ENCODE data around the gene DGKG.

The DGKG gene

DNA sequence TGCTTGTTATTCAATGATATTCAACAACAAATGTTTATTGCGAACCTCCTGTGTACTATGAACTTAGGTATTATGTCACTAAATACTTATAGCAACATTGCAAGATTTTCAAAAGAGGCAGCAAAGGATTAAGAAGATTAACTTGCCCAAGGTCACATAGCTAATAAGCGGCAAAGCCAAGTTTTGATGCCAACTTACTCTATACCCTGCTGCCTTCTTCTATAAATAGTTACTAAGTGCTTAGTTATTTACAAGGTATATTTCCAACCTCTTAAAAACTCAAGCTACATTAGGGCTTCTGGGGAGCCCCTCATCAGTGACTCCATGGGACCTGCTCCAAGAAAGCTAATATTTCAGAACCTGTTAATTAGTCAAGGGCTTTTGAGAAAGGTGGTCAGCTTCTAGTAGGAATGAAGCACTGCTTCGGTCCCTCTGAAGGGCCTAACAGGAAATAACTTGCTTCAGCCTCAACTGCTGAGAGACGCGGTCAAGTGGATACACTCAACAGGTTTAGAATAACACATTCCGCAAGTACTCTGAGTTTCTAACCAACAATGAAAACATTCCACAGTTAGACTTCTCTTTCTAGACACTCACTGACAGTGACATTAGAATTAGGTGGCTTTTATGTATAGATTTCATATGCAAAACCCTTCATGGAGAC is 125.5 kb downstream of the DGKG start:
- DNase-seq: no peak

DNA sequence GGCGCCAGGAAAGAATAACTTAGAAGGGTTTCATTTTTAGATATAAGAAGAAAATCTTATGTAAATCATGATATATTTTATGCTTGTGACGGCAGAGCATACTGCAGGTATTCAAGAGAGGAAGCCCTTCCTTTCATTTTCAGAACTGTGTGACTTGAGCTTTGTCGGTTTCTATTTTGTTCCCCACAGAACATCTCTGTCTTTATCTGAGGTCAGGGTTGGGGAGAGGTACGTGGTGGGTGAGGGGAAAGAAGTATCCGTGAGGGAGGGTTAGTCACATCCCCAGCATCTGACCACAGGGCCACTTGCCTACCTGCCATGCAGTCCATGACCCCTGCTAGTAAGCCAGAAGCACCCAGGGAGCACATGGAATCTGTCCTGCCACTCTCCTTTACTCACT is 126.5 kb downstream of the DGKG start:
- no peak for DNase-seq

DNA sequence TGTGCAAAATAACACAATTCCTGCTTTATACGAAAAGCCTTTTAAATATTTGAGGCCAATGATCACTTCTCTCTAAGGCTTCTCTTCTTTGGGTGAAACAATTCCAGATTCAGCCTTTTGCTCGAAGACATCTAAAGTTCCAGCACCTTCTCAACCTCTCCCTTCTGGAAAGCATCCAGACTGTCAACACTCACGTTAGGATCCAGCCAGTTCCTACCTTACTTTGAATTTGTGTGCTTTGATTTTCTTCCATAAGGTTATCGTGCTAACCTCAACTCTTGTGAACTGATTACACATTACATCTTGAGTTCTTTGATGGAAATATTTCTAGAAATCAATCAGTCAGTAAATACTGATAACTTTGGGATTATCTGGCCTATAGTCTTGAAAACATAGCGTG is 127.9 kb downstream of the DGKG start:
- DNase-seq: no peak

DNA sequence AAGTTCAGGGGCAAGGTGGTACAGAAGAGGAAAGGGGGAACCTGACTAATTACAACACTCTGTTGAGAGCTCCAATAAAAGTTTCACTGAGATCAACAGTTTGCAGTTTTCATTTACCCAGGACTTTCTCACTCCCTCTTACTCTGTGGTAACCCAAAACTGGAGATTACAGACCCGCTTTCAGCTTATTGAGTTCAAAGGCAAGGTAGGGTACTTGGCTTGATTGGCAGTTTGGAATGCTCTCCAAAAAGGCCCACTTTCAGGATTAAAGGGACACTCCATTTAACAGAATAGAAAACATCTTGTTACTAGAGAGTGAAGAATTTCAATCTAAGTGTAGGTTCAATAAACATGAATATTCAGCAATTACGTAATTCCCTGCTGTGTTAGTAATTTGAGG is 135.6 kb downstream of the DGKG start:
- DNase-seq: no peak

DNA sequence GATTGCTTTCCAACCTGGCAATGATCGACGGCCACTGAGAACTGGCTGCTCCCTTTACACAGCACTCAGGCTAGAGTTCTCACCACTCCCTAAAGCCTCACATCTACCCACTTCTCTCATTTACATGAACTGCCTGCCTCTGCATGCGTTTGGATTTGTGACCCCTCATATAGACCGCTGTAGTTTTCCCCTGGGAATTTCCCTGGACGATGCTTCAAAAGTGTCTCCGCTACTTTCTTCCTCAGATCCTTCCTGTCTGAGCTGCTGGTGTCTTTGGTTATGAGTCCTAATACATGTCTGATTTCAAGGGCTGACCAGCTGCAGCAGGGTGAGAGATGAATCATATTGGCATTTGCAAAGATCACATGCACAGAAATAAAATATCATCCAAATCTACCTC is 136.4 kb downstream of the DGKG start:
- no peak for DNase-seq

DNA sequence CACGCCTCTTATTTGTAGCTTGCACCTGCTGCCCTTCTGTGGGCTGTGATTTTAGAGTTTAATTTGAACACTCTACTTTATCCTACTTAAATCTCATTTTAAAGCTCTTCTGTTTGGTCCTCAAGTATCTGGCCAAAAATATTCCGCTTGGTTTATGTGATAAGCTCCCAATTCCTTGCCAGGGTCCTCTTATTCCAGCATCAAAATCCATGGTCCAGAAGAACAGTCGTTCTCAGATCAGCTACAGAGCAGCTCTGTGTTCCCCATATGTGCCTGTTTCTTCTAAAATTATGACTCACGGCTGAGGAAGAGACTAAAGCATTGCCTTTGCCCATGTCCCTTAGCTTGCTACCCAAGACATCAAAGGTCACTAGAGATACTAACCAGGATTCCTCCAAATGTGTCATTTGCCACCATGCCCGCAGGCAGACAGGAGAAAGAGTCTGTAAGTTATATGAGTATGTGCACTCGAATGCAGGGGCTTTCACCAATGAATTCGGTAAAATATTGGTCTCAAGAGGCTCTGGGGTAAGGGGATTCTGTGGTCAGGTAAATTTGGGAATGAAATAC is 137.9 kb downstream of the DGKG start:
- DNase-seq: no peak

DNA sequence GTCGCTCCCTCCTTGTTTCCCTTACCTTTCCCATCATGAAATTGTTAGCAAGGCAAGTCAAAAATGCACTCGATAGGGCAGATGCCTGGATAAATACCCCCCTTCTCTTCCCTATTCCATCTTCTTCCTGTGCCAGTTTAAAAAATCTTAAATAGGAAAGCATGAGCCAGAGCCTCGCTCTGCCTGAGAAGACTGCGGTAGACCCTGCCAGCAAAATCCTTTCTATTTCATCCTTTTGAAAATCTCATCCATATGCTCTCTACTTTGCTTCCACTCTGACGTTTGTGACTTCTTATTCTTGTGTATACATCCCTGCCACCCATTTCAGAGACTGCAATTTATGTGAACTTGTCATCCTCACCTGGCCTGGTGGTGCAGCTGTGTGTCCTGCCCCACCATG is 138.6 kb downstream of the DGKG start:
- DNase-seq: no peak

DNA sequence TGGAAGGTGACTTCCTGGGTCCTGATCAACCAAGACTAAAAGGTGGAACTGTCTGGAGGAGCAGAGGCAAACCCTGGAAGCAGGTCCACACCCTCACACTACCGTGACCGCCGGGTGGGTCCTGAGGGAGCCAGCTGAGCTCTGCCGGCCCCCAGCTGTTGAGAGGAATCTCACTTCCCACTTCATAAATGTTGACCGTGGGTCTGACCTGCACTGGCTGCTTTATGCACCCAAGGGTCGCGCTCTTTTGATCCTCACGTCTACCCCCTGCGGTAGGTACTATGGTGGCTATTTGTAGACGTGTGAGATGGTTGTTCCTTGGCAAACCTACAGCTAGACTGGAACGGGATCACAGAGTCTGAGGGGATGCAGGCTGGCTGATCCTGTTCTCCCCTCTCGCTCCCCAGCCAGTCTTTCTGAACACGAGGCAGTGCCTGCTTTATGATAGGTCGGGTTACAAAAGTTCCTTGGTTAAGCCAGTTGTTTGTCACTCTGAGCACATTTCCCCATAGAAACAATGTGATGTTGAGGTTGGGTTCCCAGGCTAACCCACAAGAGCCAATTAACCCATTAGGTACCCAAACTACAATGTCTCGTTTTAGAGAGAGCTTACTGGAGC is 140.2 kb downstream of the DGKG start:
- DNase-seq: no peak

DNA sequence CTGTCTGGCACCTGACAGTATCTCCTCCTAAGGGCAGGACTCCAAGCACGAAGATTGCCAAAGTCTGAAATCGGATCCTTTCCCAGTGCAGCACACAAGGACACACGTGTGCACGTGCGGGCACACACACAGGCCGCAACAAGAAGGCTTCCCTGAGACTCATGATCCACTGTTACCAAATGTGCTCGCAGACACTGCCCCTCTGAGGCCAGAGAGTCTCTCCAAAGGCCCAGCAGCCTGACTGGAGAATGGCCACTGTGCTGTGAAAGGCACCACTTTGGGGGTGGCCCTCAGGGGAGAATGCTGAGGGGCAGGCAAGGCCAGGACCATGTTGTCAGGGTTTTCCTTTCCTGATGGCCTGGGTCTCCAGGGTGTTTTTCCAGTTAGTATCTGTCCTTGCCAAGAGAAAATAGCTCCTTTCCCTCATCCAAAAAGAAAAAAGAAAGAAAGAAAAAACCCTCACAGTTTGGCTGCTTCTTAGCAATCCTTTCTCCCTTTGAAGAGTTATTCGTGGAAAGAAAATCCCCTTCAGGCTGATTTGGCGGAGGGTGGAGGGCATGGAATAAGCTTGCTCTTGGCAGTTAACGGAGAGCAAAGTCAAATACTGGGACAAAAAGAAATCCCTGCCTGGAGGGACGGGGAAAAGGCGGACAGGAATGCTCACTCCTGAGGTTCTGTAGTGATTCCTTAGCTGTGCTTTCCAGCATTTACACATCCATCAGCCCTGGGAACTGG is 141.0 kb downstream of the DGKG start:
- DNase-seq: no peak

DNA sequence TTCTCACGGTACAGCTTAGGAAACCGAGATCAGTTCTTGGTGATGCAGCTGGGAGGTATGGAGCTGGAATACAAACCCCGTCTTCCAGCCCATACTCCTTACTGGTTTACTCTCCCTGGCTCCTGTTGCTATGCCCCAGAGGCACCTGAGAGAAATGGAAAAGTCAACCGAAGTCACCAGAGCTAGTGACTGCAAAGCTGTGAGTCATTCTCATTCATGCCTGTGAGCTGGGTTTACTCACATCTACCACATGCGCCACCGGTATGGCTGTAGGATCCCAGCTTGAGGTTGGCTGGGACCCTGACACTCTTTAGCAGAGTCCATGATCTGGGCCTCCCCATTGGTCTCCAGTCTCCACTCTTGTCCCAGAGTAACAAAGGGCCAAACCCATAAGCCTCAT is 141.7 kb downstream of the DGKG start:
- no peak for DNase-seq

DNA sequence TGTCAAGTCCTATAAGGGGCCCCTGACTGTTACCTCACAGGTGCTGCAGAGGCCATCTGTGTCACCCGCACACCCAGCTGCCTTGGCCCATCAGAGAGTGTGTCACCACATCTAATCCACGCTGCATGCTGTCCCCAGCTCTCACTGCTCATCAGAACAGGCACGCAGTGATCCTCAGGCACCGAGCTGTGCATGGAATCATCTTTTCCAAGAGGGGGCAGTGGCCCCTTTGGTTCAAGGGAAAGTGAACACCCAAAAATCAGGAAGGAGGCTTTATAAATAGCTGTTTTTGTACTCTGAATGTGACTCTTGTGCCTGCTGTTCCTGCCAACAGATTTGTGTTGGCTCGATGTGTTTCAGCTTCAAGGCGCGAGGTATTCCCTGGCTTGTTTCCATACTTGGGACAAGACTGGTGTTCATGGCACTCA is 142.8 kb downstream of the DGKG start:
- DNase-seq: no peak

DNA sequence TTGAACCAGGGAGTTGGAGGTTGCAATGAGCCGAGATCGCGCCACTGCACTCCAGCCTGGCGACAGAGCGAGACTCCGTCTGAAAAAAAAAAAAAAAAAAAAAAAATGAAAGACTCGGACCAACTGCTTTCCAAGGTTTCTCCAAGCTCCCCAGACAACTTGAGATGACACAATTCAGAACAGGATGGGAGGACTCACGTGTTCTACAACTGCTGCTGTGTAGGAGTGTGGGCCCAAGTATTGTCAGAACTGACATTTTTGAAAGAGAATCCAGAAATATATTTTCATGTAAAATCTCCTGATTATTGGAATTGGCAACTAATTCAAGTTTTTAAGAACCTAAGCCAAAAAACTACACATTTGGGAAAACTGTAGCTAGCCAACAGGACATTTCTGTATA is 143.6 kb downstream of the DGKG start:
- DNase-seq: no peak

DNA sequence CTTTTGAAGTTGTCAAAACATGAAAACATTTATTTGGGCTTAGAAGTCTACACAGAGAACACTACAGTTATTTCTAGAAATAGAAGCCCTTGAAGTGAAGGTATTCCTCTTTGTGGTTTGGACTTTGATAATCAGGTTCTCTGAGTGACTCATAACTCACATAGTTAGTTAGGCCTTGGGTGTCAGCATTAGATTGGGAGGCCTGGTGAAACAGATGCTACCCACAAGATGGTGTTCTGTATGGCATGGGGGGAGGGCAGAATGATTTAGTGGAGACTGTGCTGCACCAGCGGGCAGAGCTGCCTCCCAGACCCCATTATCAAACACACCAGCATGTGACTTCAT is 144.2 kb downstream of the DGKG start:
- no peak for DNase-seq

DNA sequence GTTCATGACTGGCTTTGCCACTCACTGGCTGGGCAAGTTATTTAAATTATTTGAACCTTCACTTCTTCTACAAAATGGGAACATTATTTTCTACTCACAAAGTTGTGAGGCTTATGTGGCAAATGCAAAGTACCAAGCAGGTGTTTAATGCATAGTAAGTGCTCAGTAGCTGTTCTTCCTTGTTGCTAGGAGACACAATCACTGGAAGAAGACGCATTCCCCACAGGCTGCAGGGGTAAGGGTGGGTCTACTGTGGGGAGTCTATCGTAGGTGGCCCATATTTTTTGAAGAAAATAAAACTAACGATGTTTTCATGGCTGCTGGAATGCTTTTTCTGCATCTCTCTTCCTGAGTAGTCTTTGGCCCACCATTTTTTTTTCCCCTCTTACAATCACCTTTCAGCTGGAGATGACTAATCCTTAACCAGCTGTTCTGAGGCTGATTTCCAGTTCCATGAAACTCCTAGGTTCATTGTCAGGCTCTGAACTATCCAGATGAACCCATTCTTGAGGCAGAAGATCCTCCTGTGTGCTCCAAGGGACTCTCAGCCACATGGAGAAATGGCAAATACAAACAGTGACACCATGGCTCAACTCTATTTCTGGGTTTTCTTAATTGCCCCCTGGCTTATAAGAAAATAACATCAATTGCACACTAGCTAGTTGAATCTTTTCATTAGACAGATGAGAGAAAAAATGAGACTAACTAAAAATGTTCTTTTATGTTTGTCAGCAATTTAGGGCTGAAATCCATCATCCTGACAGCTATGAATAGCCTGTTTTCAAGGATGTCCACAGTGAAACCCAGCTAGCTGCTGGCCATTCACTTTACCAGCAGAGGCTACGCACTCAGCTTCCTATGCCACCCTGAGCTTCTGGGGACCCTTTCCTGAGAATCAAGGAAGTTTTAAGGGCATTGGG is 144.9 kb downstream of the DGKG start:
- no peak for DNase-seq

DNA sequence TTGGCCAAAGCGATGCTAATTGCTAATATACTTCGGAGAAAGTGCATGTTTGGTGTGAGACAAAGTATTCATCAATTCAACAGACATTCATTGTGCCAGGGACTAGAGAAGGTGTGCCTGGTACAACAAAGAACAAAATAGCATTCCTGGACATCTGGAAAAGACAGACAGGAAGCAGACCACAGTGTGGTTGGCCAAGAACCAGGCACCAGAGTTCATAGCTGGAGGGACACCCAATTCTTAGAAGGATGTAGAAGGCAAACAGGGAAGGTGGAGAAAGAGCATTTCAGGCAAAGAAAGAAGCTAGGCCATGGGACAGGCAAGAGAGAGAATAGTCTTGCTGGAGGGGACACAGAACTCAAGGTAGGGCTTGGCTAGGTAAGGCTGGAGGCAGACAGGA is 147.4 kb downstream of the DGKG start:
- no peak for DNase-seq

DNA sequence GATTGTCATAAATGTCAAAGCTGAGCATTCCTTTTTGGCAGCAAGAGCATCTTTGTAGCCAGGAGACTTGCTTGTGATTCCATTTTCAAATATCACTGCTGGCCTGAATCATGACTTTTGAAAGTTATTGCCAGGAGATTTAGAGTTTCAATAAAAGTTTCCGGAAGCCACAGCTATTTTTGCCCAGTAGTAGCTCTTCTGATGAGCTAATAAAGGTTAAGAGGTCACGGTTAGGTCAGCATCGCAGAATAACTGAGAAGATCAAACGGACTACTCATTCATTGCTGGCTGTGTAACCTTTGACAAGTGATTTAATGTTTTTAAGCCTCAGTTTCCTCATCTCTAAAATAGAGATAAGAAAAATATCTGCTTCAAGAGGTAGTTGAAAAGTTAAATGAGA is 148.1 kb downstream of the DGKG start:
- no peak for DNase-seq

DNA sequence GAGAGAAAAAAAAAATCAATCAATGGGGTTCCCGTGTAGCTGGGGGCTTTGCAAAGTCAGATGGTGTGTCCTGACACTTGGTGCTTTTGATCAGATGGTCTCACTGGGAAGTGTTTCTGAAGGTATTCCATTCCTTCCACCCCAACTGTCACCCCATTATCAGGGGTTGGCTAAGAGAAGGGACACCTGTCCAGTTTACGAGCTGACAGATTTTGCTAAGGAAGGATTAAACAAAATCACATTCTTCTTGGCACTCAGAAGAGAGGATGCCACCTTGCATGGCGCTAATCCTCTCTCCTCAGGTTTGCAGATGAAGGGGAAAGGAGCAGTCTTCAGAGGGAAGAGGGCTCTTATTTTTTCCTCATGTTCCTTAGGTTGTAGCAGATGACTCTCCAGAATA is 149.4 kb downstream of the DGKG start:
- DNase-seq: no peak

DNA sequence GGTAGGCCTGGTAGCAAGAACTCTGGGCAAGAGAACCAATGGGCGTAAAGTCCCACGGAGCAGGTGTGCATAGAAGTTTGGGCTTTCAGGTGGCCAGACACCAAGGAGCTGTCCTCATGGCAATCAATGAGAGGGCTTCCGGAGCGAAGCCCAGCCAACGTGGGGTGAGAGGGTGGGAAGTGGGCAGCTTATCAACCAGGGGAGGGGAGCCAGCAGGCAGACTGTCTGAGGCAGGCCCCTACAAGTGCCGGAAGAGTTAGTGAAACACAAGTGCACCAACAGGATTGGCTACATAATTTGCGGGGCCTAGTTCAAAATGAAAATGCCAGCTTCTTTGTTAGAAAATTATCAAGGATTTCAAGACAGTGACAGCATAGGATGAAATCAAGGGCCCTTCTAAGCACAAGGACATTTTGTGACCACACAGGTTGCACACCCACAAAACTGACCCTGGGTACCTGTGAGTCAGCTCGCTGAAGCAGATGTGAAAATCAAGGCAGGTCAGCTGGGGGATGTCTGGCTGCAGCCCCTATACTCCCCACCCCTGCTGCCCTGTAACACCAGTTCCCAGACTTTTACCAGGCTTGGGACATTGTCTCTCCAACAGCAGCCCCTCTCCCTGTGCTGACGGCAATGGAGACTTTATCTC is 151.1 kb downstream of the DGKG start:
- DNase-seq: no peak

DNA sequence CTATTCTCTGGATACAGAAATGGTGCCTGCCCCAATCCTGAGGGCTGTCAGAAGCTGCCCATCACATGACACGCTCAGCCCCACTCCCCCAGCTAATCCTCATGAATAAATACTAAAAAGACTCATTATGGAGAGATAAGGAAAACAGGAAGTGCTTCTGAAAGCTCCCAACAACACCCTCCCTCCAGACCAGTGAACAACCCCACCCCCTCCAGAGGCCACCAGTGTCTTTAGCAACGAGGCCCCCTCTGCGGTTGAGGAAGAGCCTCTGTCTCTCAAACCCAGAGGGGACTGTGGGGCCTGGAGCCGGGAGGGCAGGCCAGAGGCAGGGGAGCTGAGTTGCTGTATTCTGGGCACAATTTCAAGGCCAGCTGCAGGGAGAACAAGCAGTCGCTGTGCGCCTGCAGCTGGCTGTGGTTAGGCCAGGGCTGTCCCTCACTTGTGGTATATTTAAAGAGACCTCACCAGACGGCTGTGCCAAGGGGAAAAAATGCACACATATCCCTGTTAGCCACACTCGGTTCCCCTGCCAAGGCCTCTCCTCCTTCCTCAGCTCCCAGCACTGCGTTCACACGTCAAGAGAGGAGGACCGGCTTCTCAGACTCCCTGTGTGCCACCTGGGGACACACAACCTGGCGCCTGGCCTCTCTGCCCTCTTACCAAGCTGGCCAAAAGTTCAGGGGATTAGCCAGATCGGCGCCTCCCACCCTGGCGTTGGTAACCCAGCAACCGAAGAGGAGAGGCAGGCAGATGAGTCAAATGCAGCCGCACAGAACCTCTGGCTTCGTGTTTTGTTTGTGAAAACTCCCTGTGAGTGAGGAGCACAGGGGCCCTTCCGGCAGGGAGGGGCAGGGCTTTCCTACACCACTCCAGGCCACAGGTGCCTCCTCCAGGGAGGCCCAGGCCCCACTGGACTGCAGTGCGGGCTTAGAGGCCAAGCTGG is 152.0 kb downstream of the DGKG start:
- DNase-seq: peak; percentile 38

DNA sequence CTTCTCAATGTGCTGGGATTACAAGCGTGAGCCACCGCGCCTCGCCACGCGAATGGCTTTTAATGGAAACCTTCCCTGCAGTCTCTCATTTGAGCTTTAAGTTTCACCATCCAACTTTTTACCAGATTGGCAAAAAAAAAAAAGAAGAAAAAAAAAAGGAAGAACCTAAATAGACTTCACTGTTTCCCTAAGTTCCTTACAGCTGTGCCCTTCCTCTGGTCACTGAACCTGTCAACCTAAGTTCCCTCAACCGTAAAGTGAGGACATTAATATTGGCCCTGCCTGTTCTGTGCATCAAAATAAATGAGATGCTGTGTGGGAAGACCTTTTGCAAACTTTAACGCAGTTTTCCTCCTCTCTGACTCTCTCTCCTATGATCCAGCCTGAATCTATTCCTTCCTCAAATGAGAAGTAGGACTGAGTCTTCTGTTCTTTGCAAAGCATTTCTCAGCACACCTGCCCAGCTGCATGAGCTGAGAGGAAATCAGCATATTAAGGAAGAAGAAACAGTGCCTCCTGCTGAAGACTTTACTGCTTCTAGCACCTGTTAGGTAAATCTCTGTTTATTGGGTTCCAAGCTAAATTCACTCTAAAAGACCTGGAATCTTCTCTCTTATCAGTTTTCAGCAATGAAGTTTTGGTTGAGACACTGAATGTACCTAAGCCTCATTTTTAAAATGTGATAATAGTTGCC is 153.6 kb downstream of the DGKG start:
- no peak for DNase-seq

DNA sequence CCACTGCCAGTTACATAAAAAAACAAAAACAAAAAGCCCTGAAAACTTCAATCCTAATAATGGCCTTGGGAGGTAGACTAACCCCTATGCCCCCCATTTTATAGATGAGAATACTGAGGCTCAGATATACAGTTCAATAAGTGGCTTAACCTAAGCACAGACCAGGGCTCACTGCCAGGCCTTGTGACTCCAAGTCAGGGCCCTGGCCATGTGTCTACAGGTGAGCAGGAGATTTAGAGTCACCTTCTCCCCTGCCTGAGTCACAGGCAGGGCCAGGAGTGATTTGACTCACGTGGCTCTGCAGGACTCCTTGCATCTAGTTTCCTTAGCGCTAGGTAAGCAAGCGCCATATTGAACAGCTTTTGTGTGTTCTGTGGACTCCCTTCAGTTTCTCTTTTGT is 154.5 kb downstream of the DGKG start:
- DNase-seq: no peak
